ENCODE results near the gene ACVRL1.

ACVRL1 gene

GRCh38 chr12:51947246-51947996 lies 40.1 kb downstream of the ACVRL1 start:
- Histone ChIP-seq H3K4me1 (ENCODE audit: control insufficient read depth, insufficient read depth, low read length, unreplicated experiment) (no peaks in the 10 kb centered on the region), H3K27ac (ENCODE audit: low read depth, low read length) (no peak overlapping the region), H3K27me3 (ENCODE audit: insufficient read depth, low read length) (peaks cover 5% of the 10 kb centered on the region; the same call in 1 of the 2 replicates), H2AFZ (ENCODE audit: low read length, unreplicated experiment) (no peak overlapping the region), H3K79me2 (ENCODE audit: control insufficient read depth, insufficient read depth, low read length, unreplicated experiment) (peaks cover 9% of the 10 kb centered on the region), H3K4me3 (ENCODE audit: low read depth, low read length) (no peak overlapping the region), H3K36me3 (ENCODE audit: insufficient read depth, low read length) (no peaks in the 10 kb centered on the region)

- Histone ChIP-seq H3K36me3 (ENCODE audit: insufficient read depth, low read length) (no peaks in the 10 kb centered on the region), H3K27me3 (ENCODE audit: insufficient read depth, low read length) (peaks cover 5% of the 10 kb centered on the region; the same call in 1 of the 2 replicates), H3K79me2 (ENCODE audit: control insufficient read depth, insufficient read depth, low read length, unreplicated experiment) (peaks cover 14% of the 10 kb centered on the region), H3K4me1 (ENCODE audit: control insufficient read depth, insufficient read depth, low read length, unreplicated experiment) (no peaks in the 10 kb centered on the region), H3K27ac (ENCODE audit: low read depth, low read length) (no peak overlapping the region), H3K4me3 (ENCODE audit: low read depth, low read length) (no peak overlapping the region), H2AFZ (ENCODE audit: low read length, unreplicated experiment) (no peak overlapping the region)
Measured at GRCh38 chr12:51948066-51948465, 40.8 kb downstream of the ACVRL1 start.

GRCh38 chr12:51949342-51950030 lies 42.2 kb downstream of the ACVRL1 start:
- H3K27ac ChIP-seq (ENCODE audit: low read depth, low read length) = no peak overlapping the region
- peaks cover 28% of the 10 kb centered on the region for H3K79me2 ChIP-seq (ENCODE audit: control insufficient read depth, insufficient read depth, low read length, unreplicated experiment)

GRCh38 chr12:51950682-51951198 lies 43.4 kb downstream of the ACVRL1 start:
- Histone ChIP-seq H3K4me3 (ENCODE audit: low read depth, low read length) (peak overlapping the region; percentile 82), H3K27me3 (ENCODE audit: insufficient read depth, low read length) (peaks cover 5% of the 10 kb centered on the region; the same call in 1 of the 2 replicates), H2AFZ (ENCODE audit: low read length, unreplicated experiment) (peak overlapping the region; percentile 87), H3K36me3 (ENCODE audit: insufficient read depth, low read length) (no peaks in the 10 kb centered on the region), H3K79me2 (ENCODE audit: control insufficient read depth, insufficient read depth, low read length, unreplicated experiment) (peaks cover 41% of the 10 kb centered on the region), H3K27ac (ENCODE audit: low read depth, low read length) (no peak overlapping the region), H3K4me1 (ENCODE audit: control insufficient read depth, insufficient read depth, low read length, unreplicated experiment) (peaks cover 19% of the 10 kb centered on the region)

More at GRCh38 chr12:51949342-51950030, 42.2 kb downstream of the ACVRL1 start:
- H3K4me3 ChIP-seq (ENCODE audit: low read depth, low read length) = no peak overlapping the region
- H3K36me3 ChIP-seq (ENCODE audit: insufficient read depth, low read length) = no peaks in the 10 kb centered on the region
- no peak overlapping the region for H2AFZ ChIP-seq (ENCODE audit: low read length, unreplicated experiment)
- peaks cover 8% of the 10 kb centered on the region for H3K4me1 ChIP-seq (ENCODE audit: control insufficient read depth, insufficient read depth, low read length, unreplicated experiment)
- peaks cover 5% of the 10 kb centered on the region; the same call in 1 of the 2 replicates for H3K27me3 ChIP-seq (ENCODE audit: insufficient read depth, low read length)

- H3K27me3 ChIP-seq (ENCODE audit: insufficient read depth, low read length) = peaks cover 5% of the 10 kb centered on the region; the same call in 1 of the 2 replicates
- peaks cover 22% of the 10 kb centered on the region for H3K4me1 ChIP-seq (ENCODE audit: control insufficient read depth, insufficient read depth, low read length, unreplicated experiment)
- H2AFZ ChIP-seq (ENCODE audit: low read length, unreplicated experiment) = peak within 1 kb of the TSS; percentile 87
- peak within 1 kb of the TSS; percentile 96 for H3K4me3 ChIP-seq (ENCODE audit: low read depth, low read length)
- H3K79me2 ChIP-seq (ENCODE audit: control insufficient read depth, insufficient read depth, low read length, unreplicated experiment) = peaks cover 47% of the 10 kb centered on the region
- H3K27ac ChIP-seq (ENCODE audit: low read depth, low read length) = peak within 1 kb of the TSS; percentile 68
- no peaks in the 10 kb centered on the region for H3K36me3 ChIP-seq (ENCODE audit: insufficient read depth, low read length)
Measured at GRCh38 chr12:51951199-51951842, 44.0 kb downstream of the ACVRL1 start, which contains the start of gene ACVR1B. TSS of gene ACVR1B (plus strand) at chr12:51951699. CDS start at chr12:51951744, 45 bp downstream.

GRCh38 chr12:51951843-51952722 lies 44.8 kb downstream of the ACVRL1 start:
- H3K27ac ChIP-seq (ENCODE audit: low read depth, low read length) = peak overlapping the region; percentile 68
- no peaks in the 10 kb centered on the region for H3K36me3 ChIP-seq (ENCODE audit: insufficient read depth, low read length)
- peaks cover 52% of the 10 kb centered on the region for H3K79me2 ChIP-seq (ENCODE audit: control insufficient read depth, insufficient read depth, low read length, unreplicated experiment)
- peak overlapping the region; percentile 96 for H3K4me3 ChIP-seq (ENCODE audit: low read depth, low read length)
- peaks cover 22% of the 10 kb centered on the region for H3K4me1 ChIP-seq (ENCODE audit: control insufficient read depth, insufficient read depth, low read length, unreplicated experiment)
- H2AFZ ChIP-seq (ENCODE audit: low read length, unreplicated experiment) = peak overlapping the region; percentile 77
- peaks cover 5% of the 10 kb centered on the region; the same call in 1 of the 2 replicates for H3K27me3 ChIP-seq (ENCODE audit: insufficient read depth, low read length)

- Histone ChIP-seq H3K27ac (ENCODE audit: low read depth, low read length) (no peak overlapping the region), H3K36me3 (ENCODE audit: insufficient read depth, low read length) (no peaks in the 10 kb centered on the region), H3K4me1 (ENCODE audit: control insufficient read depth, insufficient read depth, low read length, unreplicated experiment) (peaks cover 22% of the 10 kb centered on the region), H3K79me2 (ENCODE audit: control insufficient read depth, insufficient read depth, low read length, unreplicated experiment) (peaks cover 61% of the 10 kb centered on the region), H3K4me3 (ENCODE audit: low read depth, low read length) (peak overlapping the region; percentile 96), H3K27me3 (ENCODE audit: insufficient read depth, low read length) (no peaks in the 10 kb centered on the region), H2AFZ (ENCODE audit: low read length, unreplicated experiment) (no peak overlapping the region)
Measured at GRCh38 chr12:51953089-51953488, 45.8 kb downstream of the ACVRL1 start.

- Histone ChIP-seq H3K79me2 (ENCODE audit: control insufficient read depth, insufficient read depth, low read length, unreplicated experiment) (peaks cover 69% of the 10 kb centered on the region), H3K4me3 (ENCODE audit: low read depth, low read length) (peak overlapping the region; percentile 96), H3K4me1 (ENCODE audit: control insufficient read depth, insufficient read depth, low read length, unreplicated experiment) (peaks cover 25% of the 10 kb centered on the region), H3K27ac (ENCODE audit: low read depth, low read length) (no peak overlapping the region; the same call in 1 of the 2 replicates), H3K27me3 (ENCODE audit: insufficient read depth, low read length) (no peaks in the 10 kb centered on the region), H2AFZ (ENCODE audit: low read length, unreplicated experiment) (no peak overlapping the region), H3K36me3 (ENCODE audit: insufficient read depth, low read length) (no peaks in the 10 kb centered on the region)
Measured at GRCh38 chr12:51953864-51954263, 46.6 kb downstream of the ACVRL1 start.

GRCh38 chr12:51954561-51955361 lies 47.5 kb downstream of the ACVRL1 start:
- peaks cover 78% of the 10 kb centered on the region for H3K79me2 ChIP-seq (ENCODE audit: control insufficient read depth, insufficient read depth, low read length, unreplicated experiment)
- no peaks in the 10 kb centered on the region for H3K36me3 ChIP-seq (ENCODE audit: insufficient read depth, low read length)
- H3K4me1 ChIP-seq (ENCODE audit: control insufficient read depth, insufficient read depth, low read length, unreplicated experiment) = peaks cover 31% of the 10 kb centered on the region
- H2AFZ ChIP-seq (ENCODE audit: low read length, unreplicated experiment) = no peak overlapping the region
- H3K4me3 ChIP-seq (ENCODE audit: low read depth, low read length) = peak overlapping the region; percentile 96
- H3K27me3 ChIP-seq (ENCODE audit: insufficient read depth, low read length) = no peaks in the 10 kb centered on the region
- H3K27ac ChIP-seq (ENCODE audit: low read depth, low read length) = no peak overlapping the region

Data from ACC112 (cell line).